CD4-positive, alpha-beta T cell treated with Interleukin-1 beta for 1 hour (primary cell): ENCODE data around the gene FLOT1.
A peak's percentile ranks its signal among the peaks of the same experiment; 100 is the strongest.
"Not testable (repeated sequence)": the region's sequence is repeated elsewhere in the genome, so short reads cannot be mapped to it uniquely, and the experiment has no call there.

Source experiments
- DNase-seq, 2 donors: peaks; one replicate each; pipeline ENCODE4 v3.0.0-alpha.2; 2020 to 2022

The FLOT1 gene

DNA sequence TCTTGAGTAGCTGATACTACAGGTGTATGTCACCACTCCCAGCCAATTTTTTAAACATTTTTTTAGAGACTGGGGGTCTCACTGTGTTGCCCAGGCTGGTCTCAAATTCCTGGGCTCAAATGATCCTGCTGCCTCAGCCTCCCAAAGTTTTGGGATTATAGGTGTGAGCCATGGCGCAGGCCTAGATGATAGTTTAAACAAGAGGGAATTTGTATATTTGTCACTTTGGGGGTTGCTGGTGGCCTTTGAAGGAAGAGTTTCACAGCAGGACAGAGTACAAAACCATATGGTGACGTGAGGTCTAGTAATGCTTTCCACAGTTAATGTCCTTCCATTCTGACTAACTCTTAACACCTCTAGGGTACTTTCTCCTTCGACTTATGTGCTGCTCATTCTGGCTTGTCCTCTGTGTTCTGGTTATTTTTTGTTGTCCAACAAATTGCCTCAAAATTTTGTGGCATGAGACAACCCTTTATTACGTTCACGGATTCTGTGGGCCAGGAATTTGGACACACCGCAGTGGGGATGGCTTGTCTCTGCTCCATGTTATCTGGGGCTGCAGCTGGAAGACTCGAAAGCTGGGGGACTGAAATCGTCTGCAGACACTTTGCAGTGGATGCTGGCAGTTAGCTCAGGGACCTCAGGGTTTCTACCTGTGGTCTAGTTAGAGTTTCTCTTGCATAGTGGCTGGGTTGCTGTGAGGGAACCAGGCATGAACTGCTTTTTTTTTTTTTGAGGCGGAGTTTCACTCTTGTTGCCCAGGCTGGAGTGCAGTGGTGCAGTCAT lies 24.9 kb upstream of the FLOT1 start:
- no peak for DNase-seq

DNA sequence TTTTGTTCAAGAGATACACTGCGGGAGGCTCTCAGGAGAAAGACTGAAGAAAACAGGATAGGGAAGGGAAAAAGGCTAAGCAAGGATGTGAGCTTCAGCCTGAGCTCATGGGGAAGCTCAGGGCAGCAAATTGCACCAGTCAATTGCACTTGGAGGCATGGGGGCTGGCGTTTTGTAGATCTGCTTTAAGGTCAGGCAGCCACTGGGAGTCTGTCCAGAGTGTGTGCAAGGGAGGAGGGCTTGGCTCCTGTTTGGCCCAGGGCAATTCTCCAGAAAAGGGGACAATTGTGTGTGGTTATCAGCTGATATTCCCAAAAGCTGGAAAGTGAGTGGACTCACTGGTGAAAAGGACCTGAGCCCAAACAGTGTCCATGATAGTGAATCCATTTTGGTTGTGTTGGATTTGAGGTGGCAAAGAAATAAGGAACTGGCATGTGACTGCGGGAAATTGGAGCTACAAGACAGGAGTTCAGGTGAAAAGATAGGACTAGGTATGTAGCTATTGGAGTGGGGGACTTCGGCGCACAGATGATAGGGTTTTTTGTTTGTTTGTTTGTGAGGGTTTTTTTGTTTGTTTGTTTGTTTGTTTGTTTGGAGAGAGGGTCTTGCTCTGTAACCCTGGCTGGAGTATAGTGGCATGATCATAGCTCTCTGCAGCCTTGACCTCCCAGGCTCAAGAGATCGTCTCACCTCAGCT lies 24.1 kb upstream of the FLOT1 start:
- DNase-seq, result no peak

DNA sequence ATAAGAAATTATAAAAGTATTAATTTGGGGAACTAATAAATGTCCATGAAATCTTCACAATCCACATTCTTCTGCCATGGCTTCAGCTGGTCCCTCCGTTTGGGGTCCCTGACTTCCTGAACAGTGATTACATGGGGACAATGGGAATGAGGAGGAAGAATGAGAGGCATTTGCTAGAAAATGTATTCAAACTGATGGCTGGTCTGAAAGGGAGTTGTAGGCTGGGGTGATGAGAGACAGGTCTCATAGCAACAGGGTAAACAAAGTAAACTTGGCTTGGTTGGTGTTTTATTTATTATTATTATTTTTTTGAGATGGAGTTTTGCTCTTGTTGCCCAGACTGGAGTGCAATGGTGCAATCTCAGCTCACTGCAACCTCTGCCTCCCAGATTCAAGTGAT lies 23.0 kb upstream of the FLOT1 start:
- not testable (repeated sequence) for DNase-seq

DNA sequence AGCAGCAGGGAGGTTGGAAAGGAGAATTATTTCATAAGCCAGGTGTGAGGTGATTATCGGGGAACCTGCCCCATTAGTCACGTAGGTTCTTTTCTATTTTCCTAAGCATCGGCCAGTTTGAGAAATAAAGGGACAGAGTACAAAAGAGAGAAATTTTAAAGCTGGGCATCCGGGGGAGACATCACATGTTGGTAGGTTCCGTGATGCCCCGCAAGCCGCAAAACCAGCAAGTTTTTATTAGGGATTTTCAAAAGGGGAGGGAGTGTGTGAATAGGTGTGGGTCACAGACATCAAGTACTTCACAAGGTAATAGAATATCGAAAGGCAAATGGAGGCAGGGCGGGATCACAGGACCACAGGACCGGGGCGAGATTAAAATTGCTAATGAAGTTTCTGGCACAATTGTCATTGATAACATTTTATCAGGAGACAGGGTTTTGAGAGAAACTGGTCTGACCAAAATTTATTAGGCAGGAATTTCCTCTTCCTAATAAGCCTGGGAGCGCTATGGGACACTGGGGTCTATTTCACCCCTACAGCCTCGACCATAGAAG lies 22.1 kb upstream of the FLOT1 start:
- DNase-seq, result not testable (repeated sequence)

DNA sequence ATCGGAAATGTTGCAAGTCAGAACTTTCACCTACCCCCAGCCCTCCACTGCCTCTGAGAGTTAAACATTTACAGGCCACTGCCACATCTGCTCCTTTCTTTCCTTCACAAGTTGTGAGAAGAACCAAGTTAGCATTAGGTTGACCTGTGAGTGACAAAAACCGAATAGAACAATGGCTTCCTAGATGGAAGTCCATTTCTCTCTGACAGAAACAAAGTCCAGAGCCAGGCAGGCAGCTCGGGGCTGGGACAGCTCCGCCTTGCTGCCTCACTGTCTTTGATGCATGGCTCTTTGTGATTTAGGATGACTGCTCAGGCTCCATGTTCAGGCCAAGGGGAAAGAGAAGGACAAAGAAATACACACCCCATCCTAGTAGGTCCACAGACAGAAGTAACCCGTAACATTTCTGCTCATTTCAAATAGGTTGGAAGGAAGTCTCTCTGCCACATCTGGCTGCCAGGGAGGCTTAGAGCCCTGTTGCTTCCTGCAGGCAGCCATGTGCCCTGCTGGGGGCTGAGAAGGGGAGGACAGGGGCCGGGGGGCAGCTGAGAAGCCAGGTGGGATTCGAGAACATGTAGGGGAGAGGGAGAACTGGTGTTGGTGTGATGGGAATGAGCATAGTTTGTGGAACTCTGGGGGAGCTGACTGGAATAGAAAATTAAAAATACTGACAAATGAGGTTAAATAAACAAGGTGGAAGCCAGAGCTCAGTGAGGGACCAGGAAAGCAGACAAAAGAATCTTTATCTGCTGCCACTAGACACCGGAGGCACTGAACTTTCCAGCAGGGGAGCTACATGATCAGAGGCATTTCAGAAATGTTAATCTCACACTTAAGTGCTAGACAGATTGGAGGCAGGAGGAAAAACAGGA lies 21.4 kb upstream of the FLOT1 start:
- DNase-seq, result no peak

DNA sequence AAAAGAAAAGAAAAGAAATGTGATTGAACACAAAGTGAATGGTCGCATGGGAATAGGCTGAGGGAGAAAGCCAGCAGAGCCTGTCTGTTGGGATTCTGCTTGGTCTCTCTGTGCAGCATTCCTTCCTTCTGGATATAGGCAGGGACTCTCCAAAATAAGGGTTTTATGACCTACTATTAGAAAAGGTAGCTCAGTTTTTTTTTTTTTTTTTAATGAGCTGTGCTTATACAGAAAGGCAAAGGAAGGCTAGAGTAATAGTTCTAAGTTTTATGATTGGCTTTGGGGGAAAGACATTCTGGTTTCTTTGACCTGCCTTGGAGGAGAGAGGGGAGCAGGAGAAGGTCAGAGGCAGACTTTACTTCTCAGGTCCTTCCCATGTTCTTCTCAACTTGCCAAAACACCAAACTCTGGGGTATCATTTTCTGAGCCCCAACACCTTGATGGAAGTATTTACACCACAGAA lies 20.7 kb upstream of the FLOT1 start:
- DNase-seq, result no peak

DNA sequence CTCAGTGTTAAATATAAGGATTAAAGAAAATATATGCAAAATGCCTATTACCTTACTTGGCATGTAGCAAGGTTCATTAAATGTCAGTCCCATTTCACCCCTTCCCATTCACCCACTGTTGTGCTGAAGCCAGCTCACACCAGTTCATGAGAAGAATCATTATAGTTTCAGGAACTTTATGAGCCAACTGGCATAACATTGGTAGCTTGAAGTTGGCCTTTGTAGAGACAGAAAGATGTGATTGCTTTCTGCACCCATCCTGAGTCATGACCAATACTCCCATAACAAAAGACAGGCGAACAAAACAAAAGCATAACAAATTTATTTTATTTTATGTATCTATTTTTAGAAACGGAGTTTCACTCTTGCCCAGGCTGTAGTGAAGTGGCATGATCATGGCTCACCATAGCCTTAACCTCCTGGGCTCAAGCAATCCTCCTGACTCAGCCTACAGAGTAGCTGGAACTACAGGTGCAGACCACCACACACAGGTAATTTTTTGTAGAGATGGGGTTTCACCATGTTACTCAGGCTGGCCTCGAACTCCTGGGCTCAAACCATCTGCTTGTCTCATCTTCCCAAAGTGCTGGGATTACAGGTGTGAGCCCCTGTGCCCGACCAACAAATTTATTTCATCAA lies 19.4 kb upstream of the FLOT1 start:
- DNase-seq, result no peak

DNA sequence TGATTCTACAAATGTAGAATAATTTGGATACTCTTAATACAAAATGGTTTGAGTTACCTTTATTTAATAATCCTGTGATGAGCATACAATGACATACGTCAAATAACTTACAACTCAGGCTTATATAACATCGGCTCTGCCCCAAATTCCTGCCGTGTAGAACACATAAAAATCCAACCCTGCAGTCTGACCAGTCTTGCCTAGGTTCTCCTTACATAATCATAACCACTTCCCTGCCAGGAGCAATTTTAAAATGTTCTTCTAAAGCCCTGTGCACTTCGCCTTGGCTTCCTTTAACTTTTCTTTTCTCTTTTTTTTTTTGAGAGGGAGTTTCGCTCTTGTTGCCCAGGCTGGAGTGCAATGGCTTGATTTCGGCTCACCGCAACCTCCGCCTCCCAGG lies 18.1 kb upstream of the FLOT1 start:
- no peak for DNase-seq

DNA sequence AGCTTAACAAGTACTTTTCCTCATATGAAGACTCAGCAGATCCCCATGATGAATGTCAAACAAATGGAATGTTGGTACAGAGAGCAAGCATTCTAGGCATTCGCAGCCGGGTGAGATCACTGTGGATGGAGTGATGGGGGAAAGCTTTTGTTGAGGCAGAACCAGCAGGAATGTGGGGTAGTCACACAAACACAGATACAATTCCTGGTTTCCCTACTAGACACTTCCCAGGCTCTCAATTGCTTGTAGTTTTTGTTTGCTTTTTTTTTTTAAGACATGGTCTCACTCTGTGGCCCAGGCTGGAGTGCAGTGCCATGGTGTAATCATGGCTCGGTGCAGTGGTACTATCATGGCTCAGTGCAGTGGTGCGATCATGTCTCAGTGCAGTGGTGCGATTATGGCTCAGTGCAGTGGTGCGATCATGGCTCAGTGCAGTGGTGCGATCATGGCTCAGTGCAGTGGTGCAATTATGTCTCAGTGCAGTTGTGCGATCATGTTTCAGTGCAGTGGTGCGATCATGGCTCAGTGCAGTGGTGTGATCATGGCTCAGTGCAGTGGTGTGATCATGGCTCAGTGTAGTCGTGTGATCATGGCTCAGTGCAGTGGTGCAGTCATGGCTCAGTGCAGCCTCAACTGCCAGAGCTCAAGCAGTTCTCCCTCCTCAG lies 17.2 kb upstream of the FLOT1 start:
- DNase-seq, result no peak

DNA sequence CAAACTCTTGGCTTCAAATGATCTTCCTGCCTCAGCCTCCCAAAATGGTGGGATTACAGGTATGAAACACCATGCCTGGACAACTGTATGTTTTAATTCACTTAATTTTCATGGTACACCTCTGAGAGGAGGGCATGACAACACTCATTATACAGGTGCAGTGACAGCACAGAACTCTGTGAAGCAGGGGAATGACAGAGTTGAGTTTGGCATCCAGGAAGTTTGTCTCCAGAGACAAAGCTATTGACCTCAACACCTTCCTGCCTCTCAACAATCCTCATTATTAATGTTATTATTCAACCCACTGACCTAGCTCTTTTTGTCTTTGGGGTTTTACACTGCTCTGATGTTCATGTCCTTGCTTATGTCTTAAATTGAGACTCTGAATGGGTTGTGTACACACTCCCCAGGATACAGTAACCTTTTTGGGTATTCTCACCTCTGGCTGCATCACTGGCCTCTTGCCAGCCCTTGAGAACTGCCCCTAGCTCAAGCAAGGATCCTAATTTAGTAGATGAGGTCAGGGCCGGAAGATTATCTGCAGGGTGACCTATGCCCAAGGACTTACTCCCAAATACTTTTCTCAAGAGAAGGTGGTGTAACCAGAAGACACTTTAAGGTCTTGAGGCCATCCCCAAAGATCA lies 14.9 kb upstream of the FLOT1 start:
- DNase-seq, result no peak

DNA sequence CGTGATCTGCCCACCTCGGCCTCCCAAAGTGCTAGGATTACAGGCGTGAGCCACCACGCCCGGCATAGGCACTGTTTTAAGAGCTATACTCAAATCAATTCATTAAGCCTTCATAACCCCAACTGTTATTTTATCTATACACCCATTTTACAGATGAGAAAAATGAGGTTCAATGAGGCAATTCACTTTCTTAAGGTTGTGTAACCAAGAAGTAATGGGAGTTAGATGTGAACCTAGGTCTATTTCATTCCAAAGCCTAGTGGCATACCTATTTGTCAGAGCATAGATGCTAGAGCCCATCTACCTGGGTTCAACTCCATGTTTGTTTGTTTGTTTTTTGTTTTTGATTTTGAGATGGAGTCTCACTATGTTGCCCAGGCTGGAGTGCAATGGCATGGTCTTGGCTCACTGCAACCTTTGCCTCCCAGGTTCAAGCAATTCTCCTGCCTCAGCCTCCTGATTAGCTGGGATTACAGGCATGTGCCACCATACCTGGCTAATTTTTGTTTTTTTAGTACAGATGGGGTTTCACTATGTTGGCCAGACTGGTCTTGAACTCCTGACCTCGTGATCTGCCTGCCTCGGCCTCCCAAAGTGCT lies 14.0 kb upstream of the FLOT1 start:
- not testable (repeated sequence) for DNase-seq

DNA sequence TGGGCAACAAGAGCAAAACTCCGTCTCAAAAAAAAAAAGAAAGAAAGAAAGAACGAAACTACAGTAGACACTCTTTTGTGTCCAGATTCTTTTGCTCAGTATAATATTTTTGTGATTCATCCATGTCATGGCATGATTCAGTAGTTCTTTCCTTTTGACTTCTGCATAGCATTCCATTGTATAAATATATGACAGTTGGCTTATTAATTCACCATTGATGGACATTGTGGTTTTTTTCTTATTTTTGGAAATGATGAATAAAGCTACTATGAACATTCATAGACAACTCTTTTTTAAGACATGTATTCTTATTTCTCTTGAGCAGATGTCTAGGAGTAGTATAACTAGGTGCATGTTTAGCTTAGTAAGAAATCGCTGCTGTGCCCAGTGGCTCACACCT lies 12.1 kb upstream of the FLOT1 start:
- no peak for DNase-seq

DNA sequence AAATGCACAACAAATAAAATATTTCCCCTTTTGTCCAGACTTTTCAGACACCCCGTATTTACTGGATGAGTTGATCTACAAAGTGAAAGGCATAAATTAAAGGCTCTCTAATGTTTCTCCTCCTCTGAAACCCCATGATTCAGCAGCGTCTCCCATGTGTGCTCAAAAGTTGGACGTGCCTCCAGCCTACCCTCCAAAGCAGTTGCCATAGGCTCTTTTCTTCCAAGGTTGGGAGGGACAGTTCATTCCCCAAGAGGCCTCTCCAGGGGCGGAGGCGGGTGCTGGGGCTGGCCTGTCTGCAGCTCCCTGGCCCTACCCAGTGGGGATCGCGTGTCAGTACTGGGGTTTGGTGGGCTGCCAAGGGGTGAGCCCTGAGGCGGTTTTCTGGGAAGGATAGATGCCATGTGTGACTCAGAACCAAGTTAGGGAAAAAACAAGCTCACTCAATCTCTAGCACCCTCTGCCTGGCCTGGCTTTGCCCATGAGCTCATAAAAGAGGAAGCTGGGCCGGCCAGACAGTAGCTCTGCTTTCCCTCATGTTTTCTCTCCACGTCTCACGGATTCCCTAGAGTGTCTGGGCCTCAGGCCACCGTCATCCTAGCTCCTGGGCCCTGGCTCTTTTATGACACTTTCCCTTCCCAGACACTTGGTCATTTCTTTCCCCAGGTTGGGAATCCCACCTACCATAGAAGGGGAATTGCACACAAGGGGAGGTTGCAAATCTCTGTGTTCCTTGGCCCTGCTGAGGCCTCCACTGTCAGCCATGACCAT lies 9.9 kb upstream of the FLOT1 start:
- DNase-seq, result peak in 1 of 2 donors; percentile 52

DNA sequence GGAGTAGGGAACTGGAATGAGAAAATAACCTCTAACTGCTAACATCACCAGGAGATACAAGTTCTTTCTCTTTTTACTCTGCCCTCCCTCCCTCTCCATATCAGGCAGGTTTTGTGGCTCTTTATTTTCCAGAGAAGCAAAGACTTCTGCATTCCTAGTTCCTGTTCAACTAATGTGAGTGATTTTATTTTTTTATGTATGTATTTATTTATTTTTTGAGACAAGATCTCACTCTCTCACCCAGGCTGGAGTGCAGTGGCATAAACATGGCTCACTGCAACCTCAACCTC lies 7.8 kb upstream of the FLOT1 start:
- no peak for DNase-seq

DNA sequence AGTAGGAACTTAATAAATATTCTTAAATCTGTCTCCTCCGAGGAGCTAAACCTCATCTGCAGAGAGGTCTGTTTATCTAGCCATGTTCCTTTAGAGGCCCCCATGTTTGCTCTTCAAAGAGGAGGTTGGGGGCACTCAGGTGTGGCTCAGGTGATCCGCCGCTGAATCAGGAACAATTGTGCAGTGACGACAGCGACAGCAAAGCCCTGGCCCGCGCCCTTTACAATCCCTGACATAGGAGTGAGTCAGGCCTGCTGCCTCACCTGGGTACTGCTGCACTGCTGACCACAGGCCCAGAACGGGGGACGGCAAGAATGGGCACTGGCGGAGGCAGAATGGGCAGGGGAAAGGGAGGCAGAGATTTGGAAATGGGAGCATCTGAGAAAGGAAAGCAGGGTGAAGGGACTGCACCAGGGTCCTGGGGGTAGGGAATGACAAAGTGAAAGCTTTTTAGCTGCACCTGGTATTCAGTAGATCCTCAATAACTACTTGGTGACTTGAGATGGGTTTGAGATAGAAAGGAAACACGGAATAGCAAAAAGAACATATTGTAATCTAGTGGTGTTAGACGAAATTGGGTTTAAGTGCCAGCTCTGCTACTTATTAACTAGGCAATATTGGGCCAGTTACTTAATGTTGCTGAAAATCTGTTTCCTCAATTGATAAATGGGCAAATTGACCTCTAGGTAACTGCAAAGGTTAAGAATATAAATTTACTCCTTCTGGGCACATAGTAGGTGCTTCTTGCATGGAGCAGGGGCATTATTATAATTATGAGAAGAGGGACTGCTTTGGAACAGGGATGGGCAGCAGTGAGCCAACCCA lies 7.3 kb upstream of the FLOT1 start:
- DNase-seq, result no peak

DNA sequence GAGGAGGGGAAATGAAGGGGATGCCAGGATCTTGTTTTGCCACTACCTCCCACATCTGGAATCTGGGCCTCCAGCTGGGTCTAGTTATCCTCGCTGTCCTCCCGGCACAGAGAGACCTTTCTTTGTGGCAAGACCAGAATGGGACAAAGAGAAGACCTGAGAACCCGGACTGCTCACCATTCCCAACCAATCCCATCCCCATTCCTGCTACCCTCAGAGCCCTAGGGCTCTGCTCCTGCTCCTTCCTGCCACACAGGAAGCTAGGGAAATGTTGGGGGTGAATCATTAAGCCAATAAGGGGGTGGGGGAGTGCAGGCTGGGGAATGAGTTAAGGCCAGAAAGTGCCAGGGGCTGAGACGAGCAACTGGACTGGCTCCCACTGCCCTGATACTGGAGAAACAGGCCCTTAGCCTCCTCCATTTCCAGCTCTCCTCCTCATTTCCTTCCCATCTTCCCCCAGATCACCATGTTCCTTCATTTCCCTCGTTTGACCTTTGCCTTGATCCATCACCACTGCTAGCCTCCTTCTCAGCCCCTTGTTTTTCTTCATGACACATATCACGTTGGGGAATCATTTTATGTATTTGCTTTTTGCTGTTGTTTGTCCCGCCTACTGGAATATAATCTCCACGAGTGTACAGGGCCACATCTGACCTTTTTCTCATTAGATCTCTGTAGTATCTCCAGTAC lies 6.5 kb upstream of the FLOT1 start:
- no peak for DNase-seq

DNA sequence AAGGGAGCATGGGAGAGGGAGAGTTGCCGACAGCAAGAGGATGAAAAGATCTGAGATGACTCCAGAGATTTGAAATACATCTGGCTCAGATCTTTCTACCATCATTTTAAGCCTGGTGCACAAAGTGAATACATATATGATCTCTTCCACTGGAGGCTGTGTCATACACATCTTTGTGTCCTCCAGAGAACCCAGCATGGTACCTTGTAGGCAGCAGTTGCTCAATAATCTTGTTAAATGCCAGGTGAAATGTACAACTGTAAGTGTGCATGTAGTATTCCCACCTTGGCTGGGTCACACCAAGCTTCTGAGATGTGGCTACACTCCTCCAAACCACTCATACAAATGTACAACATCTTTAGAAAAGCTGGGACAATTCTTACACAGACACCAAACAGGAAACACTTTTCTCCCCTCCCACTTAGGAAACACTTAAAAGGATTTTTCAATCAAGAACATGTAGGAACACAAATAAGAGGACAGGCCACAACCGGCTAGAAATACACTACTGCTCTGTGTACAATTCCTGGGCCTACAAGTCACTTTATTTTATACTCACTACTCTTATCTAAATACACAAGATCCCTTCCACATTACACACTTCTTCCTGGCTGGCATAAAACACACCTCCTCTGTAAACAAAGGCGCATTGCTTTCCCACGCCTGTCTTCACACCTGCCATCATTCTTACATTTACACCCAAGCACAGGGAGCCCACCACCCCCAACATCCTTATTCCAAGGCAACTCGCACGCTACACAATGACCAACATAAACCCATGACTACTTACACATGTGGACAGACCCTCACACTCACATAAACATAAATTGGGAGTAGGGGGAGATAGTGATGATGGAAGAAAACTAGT lies 5.6 kb upstream of the FLOT1 start:
- no peak for DNase-seq

DNA sequence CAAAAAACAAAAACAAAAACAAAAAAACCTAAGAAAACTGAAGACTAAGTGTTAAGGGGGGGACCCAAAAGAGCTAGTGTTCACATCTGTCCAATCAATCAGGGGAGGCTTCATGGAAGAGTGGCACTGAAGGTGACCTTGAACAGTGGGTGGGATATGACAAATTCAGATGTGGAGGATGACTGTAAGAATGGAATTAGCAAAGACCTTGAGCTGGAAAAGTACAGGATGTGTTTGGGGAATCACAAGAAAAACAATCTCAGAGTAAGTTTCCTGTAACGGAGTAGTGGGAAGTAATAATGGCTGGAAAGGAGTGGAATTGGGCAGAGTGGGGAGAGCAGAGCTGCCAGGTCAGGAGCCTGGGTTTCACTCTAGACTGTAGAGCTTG lies 4.8 kb upstream of the FLOT1 start:
- no peak for DNase-seq
